Islet precursor cell (in vitro differentiated cells): Measurements from ENCODE around the gene TNNT3.

Source experiments
- DNase-seq: peaks from one replicate; pipeline ENCODE4 v3.0.0-alpha.2; 2018

TNNT3 gene

DNA sequence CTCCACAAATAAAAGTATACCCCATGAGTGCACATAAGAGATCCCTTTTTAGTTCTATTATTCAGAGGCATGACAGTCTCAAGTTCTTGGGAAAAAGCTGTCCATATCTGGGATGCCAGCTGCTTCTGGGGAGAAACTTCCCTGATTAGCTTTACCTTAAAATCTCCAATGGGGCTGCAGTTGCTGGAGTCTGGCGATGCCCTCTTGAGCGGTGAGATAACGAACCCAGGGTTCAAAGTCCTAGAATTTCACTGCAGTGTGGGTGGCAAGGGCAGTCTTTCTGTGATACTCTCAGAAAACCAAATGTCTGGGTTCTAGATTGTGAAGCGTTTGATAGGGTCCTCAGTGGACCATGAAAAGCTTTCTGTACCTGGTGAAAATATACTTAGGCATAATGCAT lies 20.4 kb upstream of the TNNT3 start:
- DNase-seq, result no peak

DNA sequence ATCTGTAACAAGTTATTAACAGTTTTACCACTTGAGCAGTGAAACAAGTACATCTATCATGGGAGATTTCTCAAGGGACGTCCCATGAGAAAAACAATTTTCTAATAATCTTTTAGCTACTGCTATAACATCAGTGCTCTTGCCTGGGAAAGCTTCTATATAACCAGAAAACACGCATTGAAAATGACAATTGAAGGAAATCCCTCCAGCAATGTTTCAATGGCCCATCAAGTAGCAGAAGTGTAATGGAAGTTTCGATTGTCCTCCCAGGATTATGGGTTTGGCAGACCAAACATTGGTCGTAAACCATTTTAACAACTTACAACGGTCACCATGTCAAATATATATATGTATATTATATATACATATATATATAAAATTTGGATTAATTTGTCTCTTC lies 19.8 kb upstream of the TNNT3 start:
- no peak for DNase-seq

GRCh38 chr11:1906181-1906580 lies 13.3 kb upstream of the TNNT3 start:
- no peak for DNase-seq

- DNase-seq, result no peak
These were observed 12.7 kb upstream of the TNNT3 start for GRCh38 chr11:1906611-1907423.

GRCh38 chr11:1908618-1909017 lies 10.9 kb upstream of the TNNT3 start:
- no peak for DNase-seq

GRCh38 chr11:1909524-1909923 lies 10.0 kb upstream of the TNNT3 start:
- no peak for DNase-seq

GRCh38 chr11:1912289-1912878 lies 7.1 kb upstream of the TNNT3 start:
- no peak for DNase-seq

DNA sequence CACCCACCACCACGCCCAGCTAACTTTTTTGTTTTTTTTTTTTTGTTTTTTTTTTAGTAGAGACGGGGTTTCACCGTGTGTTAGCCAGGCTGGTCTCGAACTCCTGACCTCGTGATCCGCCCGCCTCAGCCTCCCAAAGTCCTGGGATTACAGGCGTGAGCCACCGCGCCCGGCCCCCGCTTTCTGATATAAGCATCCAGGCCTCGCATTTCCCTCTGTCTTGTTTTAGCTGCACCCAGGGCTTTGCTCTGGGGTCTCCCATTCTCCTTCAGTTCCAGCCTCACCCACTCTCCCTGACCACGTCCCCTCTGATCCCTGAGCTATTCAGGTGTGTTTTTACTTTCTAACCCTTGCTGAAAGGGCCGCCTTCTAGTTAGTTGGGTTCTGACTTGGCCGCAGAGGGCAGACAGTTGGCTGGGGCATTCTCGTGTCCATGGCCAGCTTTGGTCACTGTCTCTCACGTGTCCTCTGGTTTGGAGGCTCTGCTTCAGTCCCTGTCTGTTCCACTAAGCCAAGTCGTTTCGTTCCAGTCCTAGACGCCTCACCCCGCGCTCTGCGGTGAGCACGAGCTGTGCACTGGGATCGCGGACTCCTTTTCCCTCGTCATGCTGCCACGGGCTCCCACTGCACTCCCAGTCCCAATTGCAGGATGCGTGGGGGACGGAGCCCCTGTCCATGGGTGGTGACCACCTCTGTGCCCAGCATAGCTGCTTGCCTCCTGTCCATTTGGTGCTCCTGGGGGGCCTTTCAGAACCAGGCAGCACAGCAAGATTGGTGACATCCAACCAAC lies 6.0 kb upstream of the TNNT3 start:
- DNase-seq, result no peak

DNA sequence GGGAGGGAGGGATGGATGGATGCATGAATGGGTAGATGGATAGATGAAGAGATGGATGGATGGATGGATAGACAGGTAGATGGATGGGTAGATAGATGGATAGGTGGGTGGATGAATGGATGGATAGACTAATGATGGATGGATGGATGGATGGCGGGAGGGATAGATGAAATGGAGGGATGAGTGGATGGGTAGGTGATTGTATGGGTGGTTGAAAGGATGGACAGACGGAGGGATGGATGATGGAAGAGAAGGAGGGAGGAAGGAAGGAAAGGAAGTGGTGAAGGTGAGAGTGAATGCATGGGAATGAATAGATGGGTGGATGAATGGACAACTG lies 3.7 kb upstream of the TNNT3 start:
- no peak for DNase-seq

- no peak for DNase-seq
These were observed 3.1 kb upstream of the TNNT3 start for GRCh38 chr11:1916132-1916985.

- no peak for DNase-seq
These were observed 2.4 kb upstream of the TNNT3 start for GRCh38 chr11:1916986-1917522.

GRCh38 chr11:1917523-1918435 lies 1.7 kb upstream of the TNNT3 start:
- peak; percentile 56 for DNase-seq

GRCh38 chr11:1918436-1919315 lies 827 bp upstream of the TNNT3 start:
- DNase-seq, result peak; percentile 50

DNA sequence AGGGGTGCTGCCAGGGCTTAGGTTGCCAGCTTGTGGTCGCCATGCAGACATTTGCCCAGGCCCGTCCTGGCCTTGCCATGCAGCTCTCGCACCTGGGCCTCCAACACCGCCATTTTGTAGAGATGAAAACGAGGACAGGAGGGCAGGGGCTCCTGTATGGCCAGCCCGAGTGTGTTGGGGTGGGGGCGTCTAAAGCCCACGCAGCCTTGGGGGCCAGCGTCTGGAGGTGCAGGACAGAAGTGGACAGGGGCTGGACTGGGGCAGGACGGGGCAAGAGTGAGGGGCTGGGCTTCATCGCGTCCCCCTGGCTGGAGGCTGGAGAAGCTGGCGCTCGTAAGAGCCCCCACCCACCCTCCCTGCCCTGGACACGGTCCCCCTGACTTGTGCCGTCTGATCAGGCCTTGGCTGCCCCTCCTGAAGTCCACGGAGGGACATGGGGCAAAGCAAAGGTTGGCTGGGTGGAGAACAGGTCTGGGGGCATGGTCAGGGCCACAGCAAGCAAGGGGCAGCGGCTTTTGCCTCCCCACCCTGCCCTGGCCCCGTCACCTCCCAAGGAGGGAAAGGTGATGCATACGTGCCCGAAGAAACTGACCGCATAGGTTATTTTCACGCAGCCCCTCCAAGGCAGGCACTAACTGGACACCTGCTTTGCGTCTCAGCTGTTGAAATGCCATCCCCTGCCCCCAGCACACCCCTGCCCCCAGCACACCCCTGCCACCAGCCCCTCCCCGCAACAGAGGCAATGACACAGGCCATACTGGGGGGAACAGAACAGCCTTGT lies 815 bp downstream of the TNNT3 start:
- no peak for DNase-seq

- no peak for DNase-seq
These were observed 1.5 kb downstream of the TNNT3 start for GRCh38 chr11:1920909-1921573.

- no peak for DNase-seq
These were observed 2.2 kb downstream of the TNNT3 start for GRCh38 chr11:1921574-1922141.

GRCh38 chr11:1922481-1923081 lies 3.1 kb downstream of the TNNT3 start:
- peak; percentile 50 for DNase-seq

GRCh38 chr11:1923201-1923956 lies 3.9 kb downstream of the TNNT3 start:
- DNase-seq, result no peak
